Smooth muscle cell (in vitro differentiated cells): ENCODE data around the gene PRRX1. TPM values are rescaled to one million over a fixed set of nuclear protein-coding genes. Genes with fewer than 3 reads are reported as not detected.

Source experiments
- DNase-seq: peaks from one replicate; lab custom pipeline; 2025; ENCODE audit not compliant: unreplicated experiment; lab: John Stamatoyannopoulos, UW
- H2AFZ ChIP-seq: fragments of 200-600 bp; sonication (generic); 2 replicates; pipeline ENCODE4 v1.6.0; 2016; ENCODE audit warnings: antibody characterized with exemption, low read depth, mild to moderate bottlenecking
- H3F3A ChIP-seq: fragments of 200-600 bp; sonication (generic); 2 replicates; pipeline ENCODE4 v1.6.0; 2017; ENCODE audit warnings: antibody characterized with exemption, low read depth
- H3K27ac ChIP-seq: fragments of 200-600 bp; sonication (generic); 2 replicates; pipeline ENCODE4 v1.5.1; 2016; ENCODE audit warnings: low read depth, mild to moderate bottlenecking
- H3K27me3 ChIP-seq: fragments of 200-600 bp; sonication (generic); 2 replicates; pipeline ENCODE4 v1.6.1; 2016; ENCODE audit warnings: low read depth, mild to moderate bottlenecking
- H3K36me3 ChIP-seq: fragments of 200-600 bp; sonication (generic); 2 replicates; pipeline ENCODE4 v1.5.1; 2016; ENCODE audit warnings: low read depth
- H3K4me1 ChIP-seq: fragments of 200-600 bp; sonication (generic); 2 replicates; pipeline ENCODE4 v1.5.1; 2016; ENCODE audit warnings: low read depth
- H3K4me2 ChIP-seq: fragments of 200-600 bp; sonication (generic); 2 replicates; pipeline ENCODE4 v1.6.0; 2016; ENCODE audit warnings: mild to moderate bottlenecking
- H3K4me3 ChIP-seq: fragments of 200-600 bp; sonication (generic); 2 replicates; pipeline ENCODE4 v1.5.1; 2016; ENCODE audit warnings: mild to moderate bottlenecking
- H3K79me2 ChIP-seq: fragments of 200-600 bp; sonication (generic); 2 replicates; pipeline ENCODE4 v1.6.0; 2016; ENCODE audit warnings: low read depth, mild to moderate bottlenecking
- H3K9ac ChIP-seq: fragments of 200-600 bp; sonication (generic); 2 replicates; pipeline ENCODE4 v1.6.0; 2016; ENCODE audit warnings: low read depth
- H3K9me3 ChIP-seq: fragments of 200-600 bp; sonication (generic); replicated peaks from 2 replicates; pipeline ENCODE4 v1.5.1; 2016; ENCODE audit warnings: low read depth
- H4K20me1 ChIP-seq: fragments of 200-600 bp; sonication (generic); 2 replicates; pipeline ENCODE4 v1.6.0; 2016; ENCODE audit warnings: low read depth
- CTCF ChIP-seq: fragments of 200-600 bp; sonication (generic); IDR thresholded peaks from 2 replicates; pipeline ENCODE4 v1.5.1; 2017; ENCODE audit warnings: borderline replicate concordance, mild to moderate bottlenecking, antibody characterized with exemption; ENCODE audit not compliant: insufficient read depth, poor library complexity, severe bottlenecking
- WGBS: methylation state at CpG from one replicate; pipeline ENCODE4 v1.1.7; 2016; ENCODE audit warnings: low lambda C conversion rate; 5-methylcytosine and 5-hydroxymethylcytosine counted together
- polyA plus RNA-seq: library from polyadenylated mRNA; unstranded; fragments of >200 nt; fragmentation: Nextera tagmentation; extraction: Ambion mirVana; gene quantifications from 2 replicates; pipeline ENCODE4 v1.2.1, GENCODE V29; 2016
- total RNA-seq: library from RNA; depleted of rRNA; stranded (reverse); fragments of >200 nt; gene quantifications from 2 replicates; pipeline ENCODE4 v1.2.3, GENCODE V29; 2014

PRRX1 gene
- total and polyA plus RNA-seq, 2 experiments from 2014 or later: 31.9 to 59.6 TPM

DNA sequence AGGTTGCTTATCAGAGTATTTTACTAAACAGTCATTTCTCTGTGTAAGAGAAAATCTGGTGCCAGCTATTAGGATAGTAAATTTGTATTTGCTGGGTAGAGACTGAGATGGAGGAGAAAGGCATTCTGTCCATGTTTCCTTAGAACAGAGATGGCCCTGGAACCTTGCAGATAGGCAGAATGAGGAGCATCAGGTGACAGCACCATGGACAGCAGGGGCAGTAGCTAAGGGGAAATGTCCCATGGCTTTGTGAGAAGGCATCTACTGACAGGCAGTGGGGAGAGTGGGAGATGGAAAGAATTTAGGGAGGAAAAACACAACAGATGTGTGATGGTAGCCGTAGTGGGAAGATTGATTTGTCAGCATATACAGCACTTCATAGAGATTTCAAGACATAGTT is 105.0 kb downstream of the PRRX1 start:
- H3K9me3 ChIP-seq: no peaks in the 10 kb centered on the region
- 94% methylated on average over 1 of the region's 1 CpG for whole genome bisulfite sequencing
- TF ChIP-seq CTCF: no peak
- no peaks in the 10 kb centered on the region for H3K4me1 ChIP-seq
- H4K20me1 ChIP-seq: no peaks in the 10 kb centered on the region
- no peak overlapping the region for H3K9ac ChIP-seq
- H3K36me3 ChIP-seq: no peaks in the 10 kb centered on the region
- H3F3A ChIP-seq: no peaks in the 10 kb centered on the region
- no peak for DNase-seq
- H3K27ac ChIP-seq: no peak overlapping the region
- H2AFZ ChIP-seq: no peak overlapping the region
- H3K4me3 ChIP-seq: no peak overlapping the region
- no peaks in the 10 kb centered on the region for H3K79me2 ChIP-seq
- H3K4me2 ChIP-seq: no peak overlapping the region
- no peaks in the 10 kb centered on the region for H3K27me3 ChIP-seq

- H3K4me3 ChIP-seq: no peak overlapping the region
- no peaks in the 10 kb centered on the region for H3K4me1 ChIP-seq
- no peaks in the 10 kb centered on the region for H3K36me3 ChIP-seq
- H3K9ac ChIP-seq: no peak overlapping the region
- 91% methylated on average over 1 of the region's 1 CpG for WGBS
- no peak overlapping the region for H2AFZ ChIP-seq
- no peak for TF ChIP-seq CTCF
- no peaks in the 10 kb centered on the region for H3K9me3 ChIP-seq
- no peaks in the 10 kb centered on the region for H3K27me3 ChIP-seq
- DNase-seq: no peak
- no peak overlapping the region for H3K4me2 ChIP-seq
- no peaks in the 10 kb centered on the region for H3F3A ChIP-seq
- H3K27ac ChIP-seq: no peak overlapping the region
- H3K79me2 ChIP-seq: no peaks in the 10 kb centered on the region
- no peaks in the 10 kb centered on the region for H4K20me1 ChIP-seq
Observed at GRCh38 chr1:170769691-170770090, 105.8 kb downstream of the PRRX1 start.

- H2AFZ ChIP-seq: no peak overlapping the region
- H3K4me1 ChIP-seq: no peaks in the 10 kb centered on the region
- no peaks in the 10 kb centered on the region for H4K20me1 ChIP-seq
- H3K79me2 ChIP-seq: no peaks in the 10 kb centered on the region
- no peaks in the 10 kb centered on the region for H3K27me3 ChIP-seq
- no peak overlapping the region for H3K27ac ChIP-seq
- DNase-seq: no peak
- H3K36me3 ChIP-seq: no peaks in the 10 kb centered on the region
- no peak overlapping the region for H3K4me2 ChIP-seq
- no peak for TF ChIP-seq CTCF
- no peak overlapping the region for H3K4me3 ChIP-seq
- no peak overlapping the region for H3K9ac ChIP-seq
- H3K9me3 ChIP-seq: no peaks in the 10 kb centered on the region
- H3F3A ChIP-seq: no peaks in the 10 kb centered on the region
Observed at GRCh38 chr1:170770254-170770653, 106.3 kb downstream of the PRRX1 start.

GRCh38 chr1:170776252-170776651 is 112.3 kb downstream of the PRRX1 start:
- Histone ChIP-seq H3K9me3 (no peaks in the 10 kb centered on the region), H3K4me2 (no peak overlapping the region), H2AFZ (no peak overlapping the region), H3K27ac (no peak overlapping the region), H3K27me3 (no peaks in the 10 kb centered on the region), H3K4me1 (no peaks in the 10 kb centered on the region), H3K36me3 (no peaks in the 10 kb centered on the region), H4K20me1 (no peaks in the 10 kb centered on the region), H3K4me3 (no peak overlapping the region), H3F3A (no peaks in the 10 kb centered on the region), H3K9ac (no peak overlapping the region), H3K79me2 (no peaks in the 10 kb centered on the region)
- 90% methylated on average over 3 of the region's 3 CpGs for WGBS
- TF ChIP-seq CTCF: no peak
- no peak for DNase-seq
